HG03571 (cell line): ENCODE results near the gene SLC25A20.
"Not testable (repeated sequence)": the region's sequence is repeated elsewhere in the genome, so short reads cannot be mapped to it uniquely, and the experiment has no call there.

ENCODE experiments used
- ATAC-seq: cut with Tn5 transposase; IDR thresholded peaks from one replicate; pipeline ENCODE4 v1.9.1; 2021; ENCODE audit not compliant: unreplicated experiment

SLC25A20 gene

GRCh38 chr3:48847053-48847503, 51.6 kb downstream of the SLC25A20 start:
- peak; percentile 32 for ATAC-seq

- no peak for ATAC-seq
These were observed 53.5 kb downstream of the SLC25A20 start for GRCh38 chr3:48845170-48845569.

- ATAC-seq = no peak
These were observed 61.5 kb downstream of the SLC25A20 start for GRCh38 chr3:48837163-48837562.

- ATAC-seq = no peak
These were observed 62.9 kb downstream of the SLC25A20 start for GRCh38 chr3:48835650-48836366.

- ATAC-seq = no peak
These were observed 66.0 kb downstream of the SLC25A20 start for GRCh38 chr3:48832684-48833083.

- no peak for ATAC-seq
These were observed 68.0 kb downstream of the SLC25A20 start for GRCh38 chr3:48830715-48831114.

GRCh38 chr3:48829525-48829924, 69.2 kb downstream of the SLC25A20 start:
- ATAC-seq = not testable (repeated sequence)

GRCh38 chr3:48827874-48828273, 70.8 kb downstream of the SLC25A20 start:
- not testable (repeated sequence) for ATAC-seq

GRCh38 chr3:48826451-48826850, 72.2 kb downstream of the SLC25A20 start:
- ATAC-seq = no peak

GRCh38 chr3:48820612-48821324, 77.9 kb downstream of the SLC25A20 start:
- no peak for ATAC-seq

GRCh38 chr3:48819234-48820221, 79.2 kb downstream of the SLC25A20 start:
- no peak for ATAC-seq

- no peak for ATAC-seq
These were observed 87.2 kb downstream of the SLC25A20 start for GRCh38 chr3:48811524-48811923.
